Pancreas (tissue), 10 donors: ENCODE data around the gene IGFALS. TPM values are rescaled to one million over a fixed set of nuclear protein-coding genes. Genes with fewer than 3 reads are reported as not detected.

Experiments
- ATAC-seq, 4 donors: fragments of 200-7000 bp; cut with Tn5 transposase; one replicate each; pipeline versions ENCODE4 v1.8.0 to v1.9.1; 2020; ENCODE audit warnings: mild to moderate bottlenecking in 4 of 4, moderate library complexity in 4 of 4
- DNase-seq, 6 donors: peaks; one replicate each; pipeline ENCODE4 v3.0.0-alpha.2; 2020
- FAIRE-seq: peaks from 2 replicates; lab custom pipeline; 2012; peaks lifted over from hg19 to GRCh38; lab: Jason Lieb, UNC
- H3K27ac ChIP-seq, 4 donors: fragments of 200-600 bp; sonication (generic); 1 replicate in 3 of 4; 2 replicates in 1 of 4; pipeline versions ENCODE4 v1.5.0 to v1.8.0; 2020
- H3K27me3 ChIP-seq, 4 donors: fragments of 200-600 bp; one replicate each; pipeline ENCODE4 v1.8.0; 2021
- H3K36me3 ChIP-seq, 3 donors: fragments of 200-600 bp; sonication (generic) in 1 of 3; one replicate each; pipeline versions ENCODE4 v1.5.0 to v1.8.0; 2020 to 2021
- H3K4me1 ChIP-seq, 3 donors: fragments of 200-600 bp; one replicate each; pipeline ENCODE4 v1.8.0; 2021
- H3K4me3 ChIP-seq, 4 donors: fragments of 200-600 bp; sonication (generic) in 2 of 4; one replicate each; pipeline versions ENCODE4 v1.5.0 to v1.8.0; 2020 to 2021
- H3K9me3 ChIP-seq, 4 donors: fragments of 200-600 bp; one replicate each; pipeline ENCODE4 v1.8.0; 2021
- CTCF ChIP-seq, 4 donors: fragments of 200-600 bp; sonication (generic) in 3 of 4; IDR thresholded peaks; one replicate each; pipeline versions ENCODE4 v1.5.0 to v1.8.0; 2021; ENCODE audit warnings: antibody characterized with exemption in 4 of 4
- WGBS, 2 donors: extraction: QIAGEN DNeasy Blood & Tissue Kit; methylation state at CpG; one replicate each; pipeline ENCODE4 v1.1.7; 2013; 5-methylcytosine and 5-hydroxymethylcytosine counted together
- intact Hi-C, 3 donors: fragments of 100-400 bp; cut with DNase I; formaldehyde crosslinking; loops; one replicate each; pipeline versions ENCODE4 v1.11.1 to v1.14.2; 2022
- polyA plus RNA-seq, 2 donors: library from polyadenylated mRNA; stranded (reverse); fragments of 200-250 nt; gene quantifications; one replicate each; pipeline ENCODE4 v1.2.3, GENCODE V29; 2013
- total RNA-seq, 6 donors: library from RNA; stranded (reverse); fragmentation: NEBNext Ultra II Directional in 4 of 6; extraction: Animal tissue kit (Norgen Biotek cat#: 25700) in 4 of 6; gene quantifications; one replicate each; pipeline versions ENCODE4 v1.2.1 to v1.2.4, GENCODE V29; 2021 to 2023
- donor health status: healthy with polysubstance abuse.
- donor health status: DM: no; HTN: no; CAD: no; lungs with moderate emphysema.
- donor health status: DM: no; HTN: no; CAD: no.
- donor health status: control.
- donor health status: control.
- donor health status: Bipolar disorder and iron deficiency.
- donor health status: DM: yes; HTN: yes; CAD: no.
- donor health status: DM: no; HTN: no; CAD: no.
- donor health status: DM: no; HTN: no; CAD: no.
- donor health status: DM: yes; HTN: yes; CAD: no.

The IGFALS gene
- total and polyA plus RNA-seq, 8 donors = 1.0 to 8.2 (median 3.2) TPM

GRCh38 chr16:1775846-1776671 is 17.4 kb downstream of the IGFALS start:
- 82 to 84% methylated on average over 24 to 28 of the region's 28 CpGs for WGBS, 2 donors
- no peak for ATAC-seq
- Histone ChIP-seq H3K27me3 (no peaks in the 10 kb centered on the region), H3K4me1 (peaks cover 11 to 19% (median 17%) of the 10 kb centered on the region in 3 donors), H3K36me3 (peaks cover 0 to 25% (median 10%) of the 10 kb centered on the region in 3 donors), H3K9me3 (no peaks in the 10 kb centered on the region), H3K4me3 (no peak overlapping the region), H3K27ac (no peak overlapping the region)
- peak in 3 of 6 donors; percentile 28 to 79 (median 49) for DNase-seq
- no peak for FAIRE-seq
- no peak for TF ChIP-seq CTCF (IDR thresholded peaks at IDR 0.05)
- intact Hi-C loops = no loop called here

- no peaks in the 10 kb centered on the region for H3K9me3 ChIP-seq
- H3K36me3 ChIP-seq = peaks cover 0 to 25% (median 10%) of the 10 kb centered on the region in 3 donors
- WGBS, 2 donors = 83 to 89% methylated on average over 30 of the region's 30 CpGs
- no peak overlapping the region for H3K4me3 ChIP-seq
- no peak for FAIRE-seq
- intact Hi-C loops = no loop called here
- DNase-seq = peak in 3 of 6 donors; percentile 43 to 86 (median 48)
- no peak overlapping the region for H3K27ac ChIP-seq
- peaks cover 9 to 11% (median 11%) of the 10 kb centered on the region in 3 donors for H3K4me1 ChIP-seq
- no peak for ATAC-seq
- no peak for TF ChIP-seq CTCF (IDR thresholded peaks at IDR 0.05)
- no peaks in the 10 kb centered on the region for H3K27me3 ChIP-seq
Observed at GRCh38 chr16:1775006-1775845, 18.3 kb downstream of the IGFALS start.

DNA sequence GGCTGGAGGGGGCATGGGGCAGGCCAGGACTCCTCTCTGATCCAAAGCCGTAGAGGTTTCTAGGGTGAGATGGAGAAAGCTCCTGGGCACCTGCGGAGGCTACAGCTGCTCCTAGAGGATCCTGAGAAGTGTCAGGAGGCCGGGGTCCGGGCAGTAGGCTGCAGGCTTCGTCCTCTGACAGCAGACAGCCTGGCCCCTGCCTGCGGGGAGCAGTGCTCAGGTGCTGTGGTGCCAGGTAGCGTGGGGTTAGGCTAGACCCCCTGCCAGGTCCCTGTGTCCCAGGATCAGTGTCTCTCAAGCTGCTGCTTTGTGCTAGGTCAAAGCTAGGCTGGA is 19.1 kb downstream of the IGFALS start:
- intact Hi-C loops = no loop called here
- Histone ChIP-seq H3K27ac (peak overlapping the region in 2 of 4 donors; percentile 89 to 94), H3K27me3 (no peaks in the 10 kb centered on the region), H3K4me1 (peaks cover 9 to 13% (median 9%) of the 10 kb centered on the region in 3 donors), H3K9me3 (no peaks in the 10 kb centered on the region), H3K36me3 (peaks cover 0 to 25% (median 10%) of the 10 kb centered on the region in 3 donors), H3K4me3 (peak overlapping the region in 2 of 4 donors; percentile 87 to 100)
- no peak for TF ChIP-seq CTCF (IDR thresholded peaks at IDR 0.05)
- peak in 3 of 6 donors; percentile 33 to 85 (median 48) for DNase-seq
- WGBS, 2 donors = 70 to 77% methylated on average over 7 of the region's 7 CpGs
- no peak for ATAC-seq
- no peak for FAIRE-seq

GRCh38 chr16:1773703-1774447 is 19.6 kb downstream of the IGFALS start:
- intact Hi-C loops = no loop called here
- no peak for FAIRE-seq

More at GRCh38 chr16:1773703-1774447, 19.6 kb downstream of the IGFALS start:
- DNase-seq = peak in 3 of 6 donors; percentile 46 to 89 (median 69)
- ATAC-seq = peak in 3 of 4 donors; percentile 3
- Histone ChIP-seq H3K36me3 (peaks cover 0 to 25% (median 10%) of the 10 kb centered on the region in 3 donors), H3K27me3 (no peaks in the 10 kb centered on the region), H3K9me3 (no peaks in the 10 kb centered on the region), H3K27ac (peak overlapping the region; percentile 89 to 97 (median 92)), H3K4me1 (peaks cover 9 to 13% (median 9%) of the 10 kb centered on the region in 3 donors), H3K4me3 (peak overlapping the region; percentile 87 to 100 (median 96))
- 5 to 8% methylated on average over 43 to 45 of the region's 45 CpGs for WGBS, 2 donors
- no peak for TF ChIP-seq CTCF (IDR thresholded peaks at IDR 0.05)
